HTR-8/SVneo (cell line): ENCODE results near the gene TRIO.

Experiments
- DNase-seq: peaks from one replicate; pipeline ENCODE4 v3.0.0; 2011; ENCODE audit warnings: low spot score, mixed read lengths; ENCODE audit not compliant: insufficient read length
- FAIRE-seq: peaks from 2 replicates; lab custom pipeline; 2011; peaks lifted over from hg19 to GRCh38; lab: Jason Lieb, UNC

The TRIO gene

DNA sequence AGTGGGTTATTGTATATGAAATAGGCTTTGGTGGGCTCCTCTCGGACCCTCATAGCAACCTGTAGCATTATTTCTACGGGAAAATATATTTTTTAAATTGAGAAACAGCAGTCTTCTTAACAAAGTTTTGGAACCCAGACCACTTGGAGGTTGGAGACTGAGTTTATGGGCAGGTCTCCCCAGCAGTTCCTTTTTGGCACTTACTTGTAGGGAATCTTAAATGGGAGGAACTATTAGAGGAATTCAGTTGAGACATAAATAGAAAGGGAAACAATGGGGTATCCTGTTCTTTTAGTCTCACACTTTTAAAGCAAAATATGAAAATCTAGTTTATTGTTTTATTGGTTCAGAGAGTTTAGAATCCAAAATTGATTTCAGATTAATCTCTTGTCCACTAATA, 111.5 kb downstream of the TRIO start:
- DNase-seq (no peak), FAIRE-seq (no peak)

DNA sequence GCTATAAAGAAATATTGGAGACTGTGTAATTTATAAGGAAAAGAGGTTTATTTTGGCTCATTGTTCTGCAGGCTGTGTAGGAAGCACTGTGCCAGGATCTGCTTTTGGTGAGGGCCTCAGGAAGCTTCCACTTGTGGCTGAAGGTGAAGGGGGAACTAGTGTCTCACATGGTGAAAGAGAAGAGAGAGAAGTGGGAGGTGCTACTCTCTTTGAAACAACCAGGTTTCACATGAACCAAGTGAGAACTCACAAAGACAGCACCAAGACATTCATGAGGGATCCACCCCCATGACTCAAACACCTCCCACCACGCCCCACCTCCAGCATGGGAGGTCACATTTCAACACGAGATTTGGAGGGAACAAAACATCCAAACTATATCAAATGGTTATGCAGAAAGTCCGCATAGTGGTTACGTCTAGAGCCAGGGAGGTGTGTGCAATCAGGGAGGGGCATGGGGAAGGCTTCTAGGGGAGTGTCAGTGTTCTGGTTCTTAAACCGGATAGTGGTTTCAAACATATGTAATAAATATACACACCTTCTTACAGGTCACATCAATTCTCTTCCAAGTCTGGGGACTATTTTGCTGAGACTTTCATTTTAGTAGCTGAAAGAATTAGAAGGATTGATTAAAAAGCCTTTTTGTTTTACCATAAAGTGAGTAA, 113.0 kb downstream of the TRIO start:
- FAIRE-seq (peak; percentile 28), DNase-seq (no peak)

DNA sequence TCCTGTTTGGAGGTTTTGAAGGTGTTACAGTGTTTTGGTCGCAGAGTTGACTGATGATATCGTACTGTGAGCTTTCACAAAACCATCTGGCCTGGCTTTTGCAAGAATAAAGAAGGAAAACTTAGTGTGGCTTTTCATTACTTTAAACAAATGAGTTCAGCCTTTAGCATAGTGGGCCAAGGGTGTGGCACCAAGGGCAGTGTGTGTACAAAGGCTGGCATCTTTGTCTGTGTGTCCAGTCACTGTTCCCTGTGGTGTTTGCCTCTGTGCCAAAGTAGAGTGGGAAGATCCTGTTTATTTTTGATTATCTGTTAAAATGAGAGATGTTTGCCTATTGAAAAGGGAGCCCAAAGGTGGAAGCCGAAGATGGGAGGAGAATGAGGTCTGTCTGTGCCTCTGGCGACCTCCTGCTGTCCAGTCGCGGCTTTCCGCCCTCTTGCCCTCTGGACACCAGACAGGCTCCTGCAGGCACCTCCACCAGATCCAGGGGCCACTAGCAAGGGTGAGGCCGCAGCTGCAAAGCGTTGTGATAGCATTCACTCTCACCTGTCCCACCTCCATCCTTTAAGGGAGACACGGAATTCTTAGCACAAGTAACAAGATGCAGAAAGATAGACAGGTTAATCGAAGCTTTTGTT, 113.7 kb downstream of the TRIO start:
- FAIRE-seq (no peak), DNase-seq (no peak)

DNA sequence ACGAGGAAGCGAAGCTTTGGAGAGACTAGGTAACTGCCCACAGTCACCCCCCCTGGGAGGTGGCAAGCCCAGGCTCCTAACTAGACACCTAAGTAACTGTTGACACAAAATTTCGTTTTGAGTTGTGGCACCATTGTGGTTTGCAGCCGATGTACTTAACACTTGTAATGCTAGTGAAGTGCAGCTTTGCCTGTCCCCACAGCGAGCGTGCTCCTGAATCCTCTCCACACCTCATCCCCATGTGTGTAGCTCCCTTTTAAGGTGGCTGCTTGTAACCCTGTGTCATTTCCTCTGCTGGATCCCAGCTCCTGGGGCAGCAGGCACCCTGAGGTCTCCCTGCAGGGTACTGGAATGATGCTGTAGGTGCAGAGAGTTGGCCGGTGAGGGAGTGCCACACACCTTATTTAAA, 114.9 kb downstream of the TRIO start:
- FAIRE-seq (peak; percentile 62), DNase-seq (no peak)

DNA sequence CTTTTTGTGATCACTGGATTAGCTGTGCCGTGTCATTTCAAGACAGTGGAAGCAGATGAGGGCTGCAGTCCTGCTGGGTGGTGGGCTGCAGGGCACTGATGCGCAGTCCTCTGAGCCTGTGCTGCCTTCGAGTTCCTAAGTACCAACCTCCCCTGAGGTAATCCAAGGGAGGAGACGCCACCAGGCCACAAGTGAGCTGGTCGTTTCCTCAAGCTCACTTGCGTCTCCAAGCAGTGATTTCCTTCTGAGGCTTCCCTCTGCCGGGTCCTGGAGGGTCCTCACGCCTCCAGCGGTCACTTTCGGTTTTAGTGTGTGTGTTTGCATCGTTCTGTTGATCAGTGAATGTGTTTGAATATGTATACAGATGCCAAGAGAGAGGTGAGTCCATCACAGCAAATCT, 115.7 kb downstream of the TRIO start:
- DNase-seq: no peak
- no peak for FAIRE-seq

- no peak for DNase-seq
- FAIRE-seq: no peak
These were observed 117.5 kb downstream of the TRIO start for GRCh38 chr5:14260637-14261036.

DNA sequence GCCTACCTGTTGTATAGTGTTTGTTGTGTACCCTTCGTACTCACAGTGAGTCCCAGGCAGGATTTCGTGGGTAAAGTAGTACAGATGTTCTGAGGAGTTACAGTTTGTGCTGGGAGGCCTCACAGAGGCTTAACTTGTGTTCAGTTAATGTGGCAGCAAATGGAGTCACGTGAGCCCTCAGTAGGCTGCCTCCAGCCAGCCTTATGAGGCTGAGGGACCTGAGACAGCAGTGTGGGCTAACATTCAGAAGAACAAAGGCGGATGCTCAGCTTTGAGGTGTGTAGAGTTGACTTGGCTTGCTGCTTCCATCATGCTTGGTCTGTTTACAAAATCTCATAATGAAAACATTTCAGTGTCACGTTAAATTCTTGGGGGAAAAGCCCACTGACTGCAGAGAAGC, 118.1 kb downstream of the TRIO start:
- peak; percentile 68 for FAIRE-seq
- no peak for DNase-seq

- FAIRE-seq (peak; percentile 26), DNase-seq (no peak)
These were observed 118.9 kb downstream of the TRIO start for GRCh38 chr5:14261856-14262611.

DNA sequence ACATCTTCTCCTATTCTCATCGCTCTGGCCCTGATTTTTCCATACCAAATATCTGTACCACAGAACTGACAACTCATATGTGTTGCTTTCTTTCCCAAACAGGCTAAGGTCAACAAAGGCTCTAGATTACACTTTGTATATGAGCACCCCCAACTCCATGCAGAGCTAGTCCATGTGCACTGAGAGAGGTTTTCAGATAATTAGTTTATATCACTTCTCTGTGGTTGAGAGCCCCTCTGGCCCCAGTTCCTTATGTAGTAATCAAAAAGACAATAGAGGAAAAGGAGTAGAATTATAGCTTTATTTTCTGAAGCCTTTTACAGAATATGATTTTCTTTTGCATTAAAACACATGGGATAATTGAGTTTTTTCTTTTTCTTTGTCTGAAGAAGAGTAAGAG, 120.0 kb downstream of the TRIO start:
- FAIRE-seq (no peak), DNase-seq (no peak)

DNA sequence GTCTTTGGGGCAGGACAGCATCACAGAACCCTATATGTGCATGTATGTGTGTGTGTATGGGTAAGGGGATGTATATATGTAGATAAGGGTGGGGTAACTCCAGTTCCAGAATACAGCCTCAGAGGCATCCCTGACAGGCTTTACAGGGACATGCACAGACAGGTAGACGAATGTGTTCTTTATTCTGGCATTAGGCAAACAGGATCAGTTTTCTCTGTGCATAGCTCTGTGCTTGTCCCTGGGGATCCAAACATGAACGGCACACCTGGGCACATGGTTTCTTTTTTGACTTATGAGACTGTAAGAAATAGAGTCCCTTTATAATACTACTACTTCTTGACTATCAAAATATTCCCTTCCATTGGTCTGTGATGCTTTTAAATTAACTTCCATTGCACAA, 120.6 kb downstream of the TRIO start:
- no peak for DNase-seq
- peak; percentile 9 for FAIRE-seq

GRCh38 chr5:14264605-14265316, 121.6 kb downstream of the TRIO start:
- FAIRE-seq (peak; percentile 93), DNase-seq (peak; percentile 95)

DNA sequence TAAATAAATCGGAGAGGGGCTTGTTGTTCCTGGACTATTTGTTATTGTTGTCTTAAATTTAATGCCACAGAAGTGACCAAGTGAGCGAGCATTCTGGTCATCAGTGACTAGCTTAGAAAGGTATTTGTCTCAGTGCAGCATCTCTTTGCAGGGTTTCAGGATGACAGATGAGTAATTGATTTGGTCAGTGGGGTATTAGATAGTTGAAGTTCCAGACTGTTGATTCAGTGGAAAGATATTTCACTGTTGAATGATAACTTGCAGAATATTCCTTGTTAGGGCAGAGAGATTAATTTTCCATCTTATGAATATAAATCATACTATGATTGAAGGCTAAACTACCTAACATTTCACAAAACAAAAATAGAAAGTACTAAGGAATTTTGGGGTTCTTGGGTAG, 122.4 kb downstream of the TRIO start:
- FAIRE-seq (peak; percentile 77), DNase-seq (peak; percentile 94)

GRCh38 chr5:14266171-14266570, 123.0 kb downstream of the TRIO start:
- DNase-seq (no peak), FAIRE-seq (no peak)

GRCh38 chr5:14266686-14267085, 123.5 kb downstream of the TRIO start:
- FAIRE-seq (no peak), DNase-seq (no peak)

DNA sequence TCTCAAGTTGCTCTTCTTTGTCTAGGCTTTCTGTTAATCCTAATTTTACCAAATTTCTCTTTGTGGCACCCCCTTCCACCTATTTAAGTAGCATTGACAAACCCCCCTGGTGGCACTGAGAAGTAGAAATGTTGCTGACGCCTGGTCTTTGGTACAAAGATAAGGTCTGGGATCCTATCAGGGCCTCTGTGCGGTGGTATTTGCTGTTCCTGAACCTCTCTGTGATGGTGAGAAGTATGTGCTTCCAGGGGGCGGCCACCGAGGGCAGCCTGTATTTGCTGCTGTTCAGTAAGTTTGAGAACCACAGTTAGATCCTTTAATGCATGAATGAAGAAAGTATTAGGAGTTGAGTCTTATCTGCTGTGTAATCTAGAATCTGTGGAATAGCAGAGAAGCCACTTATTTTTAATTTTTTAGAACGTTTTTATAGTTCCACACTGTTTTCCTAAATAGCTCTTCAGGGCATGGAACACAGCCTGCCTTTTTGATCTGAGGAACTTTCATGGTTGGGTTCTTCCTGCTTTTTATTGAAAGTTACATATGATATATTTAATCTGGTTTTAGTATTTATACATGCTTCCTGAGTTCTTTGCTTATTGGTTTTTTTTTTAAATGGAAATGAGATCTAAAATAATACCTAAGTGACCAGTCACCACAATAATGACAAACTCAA, 124.2 kb downstream of the TRIO start:
- no peak for FAIRE-seq
- DNase-seq: no peak

- FAIRE-seq: peak; percentile 89
- DNase-seq: peak; percentile 85
These were observed 125.0 kb downstream of the TRIO start for GRCh38 chr5:14267991-14268708.

- FAIRE-seq (no peak), DNase-seq (no peak)
These were observed 125.6 kb downstream of the TRIO start for GRCh38 chr5:14268738-14269137.

DNA sequence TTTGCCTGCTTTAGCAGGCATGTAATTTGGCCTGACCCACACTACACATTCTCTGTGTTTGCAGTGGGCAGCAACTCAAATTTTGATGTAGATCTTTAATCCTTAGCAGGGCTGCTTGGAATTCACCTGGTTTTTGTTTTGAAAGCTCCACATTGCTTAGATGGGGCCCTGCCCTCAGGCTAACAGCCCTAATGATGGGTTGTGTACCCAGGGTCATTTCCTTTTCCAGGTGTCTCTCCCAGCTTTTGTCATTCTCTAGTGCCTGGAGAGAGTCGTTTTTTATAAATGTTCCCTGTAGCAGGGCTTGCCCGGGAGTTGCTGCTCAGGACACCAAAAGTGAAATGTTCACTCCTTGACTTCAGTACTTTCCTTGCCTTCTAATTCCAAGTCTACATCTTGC, 126.3 kb downstream of the TRIO start:
- FAIRE-seq (peak; percentile 4), DNase-seq (no peak)

- DNase-seq: peak; percentile 86
- FAIRE-seq: no peak
These were observed 127.1 kb downstream of the TRIO start for GRCh38 chr5:14270209-14270702.
